ENCODE data around the gene ACKR2.

ACKR2 gene

DNA sequence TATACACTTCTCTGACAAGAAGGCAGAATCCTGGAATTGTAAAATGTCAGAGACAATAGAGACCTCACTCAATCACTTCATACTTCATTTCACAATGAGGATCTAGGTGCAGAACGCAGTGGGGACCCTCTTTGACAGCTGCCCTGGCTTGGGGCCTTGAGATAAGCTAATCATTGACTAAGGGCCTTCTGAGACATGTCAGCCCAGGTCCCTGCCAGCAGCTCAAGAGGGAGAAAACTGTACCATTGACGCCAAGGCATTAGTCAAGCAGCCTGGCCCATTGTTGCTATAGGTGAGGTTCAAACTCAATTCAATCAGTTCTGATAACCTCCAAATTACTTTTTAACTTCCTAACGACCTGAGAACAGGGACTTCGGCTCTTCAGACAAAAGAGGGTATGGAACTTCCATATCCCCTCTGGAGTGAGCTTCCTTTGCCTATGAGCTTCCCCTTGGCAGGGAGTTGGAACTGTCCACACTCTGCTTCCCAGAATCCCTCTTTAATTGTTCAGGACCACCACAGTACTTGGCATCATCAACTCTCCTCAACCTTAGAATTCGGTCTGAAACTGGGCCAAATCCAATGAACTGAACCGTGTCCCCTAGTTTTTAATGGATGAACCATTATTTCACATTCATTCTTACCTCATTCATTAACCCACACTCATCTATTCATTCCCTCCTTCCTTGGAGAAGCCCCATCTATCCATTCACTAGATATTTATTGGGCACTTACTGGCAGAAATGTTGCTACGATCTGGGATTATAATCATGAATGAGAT, 67.9 kb downstream of the ACKR2 start:
- Histone ChIP-seq H3K27ac (ENCODE audit: low read length) (no peak overlapping the region), H3K27me3 (ENCODE audit: insufficient read depth, low read length, poor library complexity) (peaks cover 19% of the 10 kb centered on the region), H3K9ac (ENCODE audit: low read depth, low read length) (no peak overlapping the region), H3K79me2 (ENCODE audit: insufficient read depth, low read length) (no peaks in the 10 kb centered on the region), H3K9me3 (ENCODE audit: insufficient read depth, low read length, severe bottlenecking) (no peaks in the 10 kb centered on the region), H3K4me3 (ENCODE audit: low read depth in 1 of 2, low read length in 2 of 2) (no peak overlapping the region), H2AFZ (ENCODE audit: low read depth, low read length) (no peak overlapping the region), H3K4me2 (ENCODE audit: insufficient read depth, low read length) (no peak overlapping the region), H3K4me1 (ENCODE audit: insufficient read depth, low read length) (peaks cover 15% of the 10 kb centered on the region), H3K36me3 (ENCODE audit: insufficient read depth, low read length) (no peaks in the 10 kb centered on the region), H4K20me1 (ENCODE audit: insufficient read depth, low read length) (no peaks in the 10 kb centered on the region)
- TF ChIP-seq, protein P1, sequence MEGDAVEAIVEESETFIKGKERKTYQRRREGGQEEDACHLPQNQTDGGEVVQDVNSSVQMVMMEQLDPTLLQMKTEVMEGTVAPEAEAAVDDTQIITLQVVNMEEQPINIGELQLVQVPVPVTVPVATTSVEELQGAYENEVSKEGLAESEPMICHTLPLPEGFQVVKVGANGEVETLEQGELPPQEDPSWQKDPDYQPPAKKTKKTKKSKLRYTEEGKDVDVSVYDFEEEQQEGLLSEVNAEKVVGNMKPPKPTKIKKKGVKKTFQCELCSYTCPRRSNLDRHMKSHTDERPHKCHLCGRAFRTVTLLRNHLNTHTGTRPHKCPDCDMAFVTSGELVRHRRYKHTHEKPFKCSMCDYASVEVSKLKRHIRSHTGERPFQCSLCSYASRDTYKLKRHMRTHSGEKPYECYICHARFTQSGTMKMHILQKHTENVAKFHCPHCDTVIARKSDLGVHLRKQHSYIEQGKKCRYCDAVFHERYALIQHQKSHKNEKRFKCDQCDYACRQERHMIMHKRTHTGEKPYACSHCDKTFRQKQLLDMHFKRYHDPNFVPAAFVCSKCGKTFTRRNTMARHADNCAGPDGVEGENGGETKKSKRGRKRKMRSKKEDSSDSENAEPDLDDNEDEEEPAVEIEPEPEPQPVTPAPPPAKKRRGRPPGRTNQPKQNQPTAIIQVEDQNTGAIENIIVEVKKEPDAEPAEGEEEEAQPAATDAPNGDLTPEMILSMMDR (IDR thresholded peaks at IDR 0.05; ENCODE audit: borderline replicate concordance, extremely low read depth, low read length, poor library complexity, severe bottlenecking) = no peak
- DNase-seq (no peak), ATAC-seq (ENCODE audit: insufficient read depth, low read depth) (no peak)

DNA sequence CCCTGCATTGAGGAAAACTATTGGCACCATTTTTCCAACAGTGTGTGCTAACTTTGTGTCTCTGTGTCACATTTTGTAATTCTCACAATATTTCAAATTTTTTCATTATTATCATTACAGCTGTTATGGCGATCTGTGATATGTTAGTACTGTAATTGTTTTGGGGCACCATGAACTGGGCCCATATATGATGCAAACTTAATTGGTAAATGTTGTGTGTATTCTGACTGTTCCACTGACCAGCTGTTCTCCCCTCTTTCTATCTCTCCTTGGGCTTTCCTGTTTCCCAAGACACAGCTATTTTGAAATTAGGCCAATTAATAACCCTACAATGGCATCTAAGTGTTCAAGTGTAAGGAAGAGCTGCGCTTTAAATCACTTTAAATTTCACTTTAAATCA, 68.6 kb downstream of the ACKR2 start:
- Histone ChIP-seq H3K36me3 (ENCODE audit: insufficient read depth, low read length) (no peaks in the 10 kb centered on the region), H3K4me3 (ENCODE audit: low read depth in 1 of 2, low read length in 2 of 2) (no peak overlapping the region), H3K79me2 (ENCODE audit: insufficient read depth, low read length) (no peaks in the 10 kb centered on the region), H2AFZ (ENCODE audit: low read depth, low read length) (no peak overlapping the region), H3K27me3 (ENCODE audit: insufficient read depth, low read length, poor library complexity) (peaks cover 19% of the 10 kb centered on the region), H3K4me1 (ENCODE audit: insufficient read depth, low read length) (peaks cover 15% of the 10 kb centered on the region), H3K27ac (ENCODE audit: low read length) (no peak overlapping the region), H3K9ac (ENCODE audit: low read depth, low read length) (no peak overlapping the region), H3K9me3 (ENCODE audit: insufficient read depth, low read length, severe bottlenecking) (no peaks in the 10 kb centered on the region), H4K20me1 (ENCODE audit: insufficient read depth, low read length) (no peaks in the 10 kb centered on the region), H3K4me2 (ENCODE audit: insufficient read depth, low read length) (no peak overlapping the region)
- ATAC-seq (ENCODE audit: insufficient read depth, low read depth) (no peak), DNase-seq (no peak)
- no peak for TF ChIP-seq EZH2 (IDR thresholded peaks at IDR 0.05; ENCODE audit: borderline replicate concordance, low read depth, low read length, severe bottlenecking)
- TF ChIP-seq, protein P1 (IDR thresholded peaks at IDR 0.05; ENCODE audit: borderline replicate concordance, extremely low read depth, low read length, poor library complexity, severe bottlenecking) = no peak

DNA sequence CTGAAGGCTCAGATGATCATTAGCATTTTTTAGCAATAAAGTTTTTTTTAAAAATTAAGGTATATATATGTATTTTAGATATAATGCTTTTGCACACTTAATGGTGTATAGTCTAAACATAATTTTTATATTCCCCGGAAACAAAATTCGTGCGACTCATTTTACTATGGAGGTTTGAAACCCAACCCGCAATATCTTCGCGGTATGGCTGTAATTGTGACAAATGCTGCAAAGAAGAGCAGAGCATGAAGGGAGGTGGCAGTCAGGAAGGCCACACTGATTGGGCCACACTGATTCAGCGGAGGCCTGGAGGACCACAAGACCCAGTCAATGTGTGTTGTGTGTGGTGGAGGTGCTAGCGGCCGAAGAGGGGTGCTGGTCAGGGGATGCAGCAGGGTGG, 70.9 kb downstream of the ACKR2 start:
- H3K9ac ChIP-seq (ENCODE audit: low read depth, low read length) = 0 out of 2 replicates have a peak overlapping the region, but pooled peaks have one; percentile 55

More for the DNA sequence above, 70.9 kb downstream of the ACKR2 start:
- Histone ChIP-seq H3K79me2 (ENCODE audit: insufficient read depth, low read length) (no peaks in the 10 kb centered on the region), H3K4me3 (ENCODE audit: low read depth in 1 of 2, low read length in 2 of 2) (peak overlapping the region in 1 of 2 experiments; percentile 68; a peak in 1 of 4 replicates), H3K36me3 (ENCODE audit: insufficient read depth, low read length) (no peaks in the 10 kb centered on the region), H4K20me1 (ENCODE audit: insufficient read depth, low read length) (no peaks in the 10 kb centered on the region), H3K27me3 (ENCODE audit: insufficient read depth, low read length, poor library complexity) (peaks cover 15% of the 10 kb centered on the region), H3K4me2 (ENCODE audit: insufficient read depth, low read length) (peak overlapping the region; percentile 95), H2AFZ (ENCODE audit: low read depth, low read length) (peak overlapping the region; percentile 98), H3K9me3 (ENCODE audit: insufficient read depth, low read length, severe bottlenecking) (no peaks in the 10 kb centered on the region), H3K4me1 (ENCODE audit: insufficient read depth, low read length) (peaks cover 15% of the 10 kb centered on the region), H3K27ac (ENCODE audit: low read length) (no peak overlapping the region)
- TF ChIP-seq, protein P1 (IDR thresholded peaks at IDR 0.05; ENCODE audit: borderline replicate concordance, extremely low read depth, low read length, poor library complexity, severe bottlenecking) = no peak
- no peak for TF ChIP-seq EZH2 (IDR thresholded peaks at IDR 0.05; ENCODE audit: borderline replicate concordance, low read depth, low read length, severe bottlenecking)
- DNase-seq (no peak), ATAC-seq (ENCODE audit: insufficient read depth, low read depth) (no peak)

All from DND-41 (cell line).